NCI-H82 treated with DMSO at 0.1 percent for 48 hours (cell line): ENCODE measurements around the gene SLC2A4RG.
"Not testable (repeated sequence)": the region's sequence is repeated elsewhere in the genome, so short reads cannot be mapped to it uniquely, and the experiment has no call there.

Experiments used
- DNase-seq: peaks from one replicate; lab custom pipeline; 2025; ENCODE audit not compliant: unreplicated experiment; lab: John Stamatoyannopoulos, UW

SLC2A4RG gene

DNA sequence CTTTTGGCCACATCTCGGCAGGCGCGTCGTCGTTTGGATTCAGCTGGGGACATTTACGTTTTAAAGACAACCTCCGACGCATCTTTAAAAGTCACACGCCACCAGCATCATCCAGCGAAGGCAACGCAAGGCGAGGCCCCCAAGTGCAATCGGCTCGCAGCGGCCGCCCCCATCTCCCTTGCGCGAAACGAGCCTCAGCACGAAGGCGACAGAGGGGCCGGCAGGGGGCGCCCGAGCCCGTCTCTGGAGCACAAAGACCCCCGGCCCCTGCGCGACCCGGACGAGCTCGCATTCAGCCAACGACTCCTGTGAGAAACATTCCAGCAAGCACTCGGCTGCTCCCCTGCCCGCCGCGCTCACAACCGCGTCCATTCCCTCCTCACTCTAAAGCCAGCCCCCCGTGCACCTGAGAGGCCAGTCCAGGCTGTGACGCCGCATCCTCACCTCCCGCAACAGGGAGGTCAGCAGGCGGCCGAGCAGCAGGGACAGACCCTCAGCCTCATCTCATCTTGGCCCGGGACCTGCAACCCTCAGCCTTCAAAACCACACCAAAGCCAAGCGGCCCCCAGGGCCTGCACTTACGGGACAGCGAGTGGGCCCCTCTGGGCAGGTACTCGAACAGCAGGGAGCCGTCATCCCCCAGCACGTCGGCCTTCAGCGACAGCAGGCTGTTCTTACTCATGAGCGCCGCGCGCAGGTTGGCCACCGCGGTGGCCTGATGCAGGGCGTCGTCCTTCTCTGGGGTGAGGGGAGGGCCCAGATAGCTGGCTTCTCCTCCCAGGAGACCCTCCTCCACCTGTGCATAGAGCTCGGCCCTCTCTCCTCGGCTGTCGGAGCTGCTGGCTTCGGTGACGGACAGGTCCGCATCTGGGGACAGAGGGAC lies 35.8 kb downstream of the SLC2A4RG start:
- DNase-seq, result peak; percentile 25

DNA sequence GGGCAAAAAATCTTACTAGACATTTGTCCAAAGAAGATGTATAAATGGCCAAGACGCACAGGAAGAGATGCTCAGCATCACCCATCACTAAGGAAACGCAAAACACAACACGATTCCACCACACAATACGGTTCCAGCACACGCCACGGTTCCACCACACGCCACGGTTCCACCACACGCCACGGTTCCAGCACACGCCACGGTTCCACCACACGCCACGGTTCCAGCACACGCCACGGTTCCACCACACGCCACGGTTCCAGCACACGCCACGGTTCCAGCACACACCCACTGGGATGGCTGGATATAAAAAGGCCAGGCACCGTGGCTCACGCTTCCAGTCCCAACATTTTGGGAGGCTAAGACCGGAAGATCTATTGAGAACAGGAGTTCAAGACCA lies 37.3 kb downstream of the SLC2A4RG start:
- DNase-seq, result not testable (repeated sequence)

DNA sequence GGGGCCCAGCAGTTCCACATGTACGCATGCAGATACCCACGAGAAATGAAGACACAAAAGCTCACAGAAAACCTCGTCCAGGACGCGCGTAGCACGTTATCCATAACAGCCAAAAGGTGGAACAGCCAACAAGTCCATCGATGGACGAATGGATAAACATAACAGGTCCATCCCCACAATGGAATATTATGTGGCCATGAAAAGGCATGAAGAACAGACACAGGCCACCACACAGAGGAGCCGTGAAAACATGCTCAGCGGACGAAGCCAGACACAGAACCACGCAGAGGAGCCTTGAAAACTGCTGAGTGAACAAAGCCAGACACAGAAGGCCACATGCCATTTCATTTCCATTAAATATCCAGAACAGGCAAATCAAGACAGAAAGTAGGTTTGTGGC lies 38.0 kb downstream of the SLC2A4RG start:
- DNase-seq, result no peak

DNA sequence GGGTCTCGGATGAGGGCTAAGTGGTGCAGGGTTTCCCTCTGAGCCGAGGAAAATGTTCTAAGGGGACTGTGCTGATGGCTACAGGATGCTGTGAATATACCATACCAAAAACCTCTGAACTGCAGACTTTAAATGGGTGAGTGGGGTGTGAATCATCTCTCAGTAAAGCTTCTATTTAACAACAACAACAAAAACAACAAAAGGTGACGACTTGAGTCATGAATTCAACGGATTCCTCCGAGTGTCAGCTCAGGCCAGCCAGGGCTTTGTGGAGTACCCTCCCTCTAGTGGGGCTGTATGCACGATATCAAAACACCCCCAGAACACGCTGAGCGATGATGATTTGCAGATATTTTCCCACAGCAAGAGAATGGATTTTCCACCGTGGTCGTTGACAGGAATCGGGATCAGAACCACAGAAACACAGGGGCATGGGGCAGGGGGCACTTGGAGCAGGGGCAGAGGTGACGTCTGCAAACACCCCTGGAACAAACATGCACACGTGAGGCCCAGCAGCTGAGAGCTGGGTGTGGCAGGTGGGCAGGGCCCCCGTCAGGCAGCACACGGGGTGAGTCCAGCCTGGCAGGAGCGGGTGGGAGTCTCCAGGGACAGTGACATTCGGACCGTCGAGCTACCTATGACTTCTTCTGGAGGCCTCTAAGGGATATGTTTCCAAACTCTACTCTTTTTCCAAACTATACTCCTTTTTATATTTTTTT lies 38.6 kb downstream of the SLC2A4RG start:
- DNase-seq, result no peak

- DNase-seq, result no peak
Observed at GRCh38 chr20:63778857-63779256, 39.3 kb downstream of the SLC2A4RG start.

DNA sequence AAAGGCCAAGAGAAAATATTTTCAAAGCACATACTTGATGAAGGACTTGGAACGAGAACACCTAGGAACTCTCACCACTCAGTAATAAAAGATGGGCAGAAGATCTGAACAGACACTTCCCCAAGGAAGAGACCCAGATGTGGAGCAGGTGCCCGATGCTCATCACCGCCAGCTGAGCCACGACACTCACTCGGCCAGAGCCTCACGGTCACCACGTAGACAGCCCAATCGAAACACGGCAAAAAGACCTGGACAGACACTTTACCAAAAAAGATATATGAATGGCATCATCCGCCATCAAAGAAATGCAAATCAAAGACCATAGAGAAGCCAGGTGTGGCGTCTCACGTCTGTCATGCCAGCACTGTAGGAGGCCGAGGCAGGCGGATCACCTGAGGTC lies 41.6 kb downstream of the SLC2A4RG start:
- DNase-seq, result no peak

- no peak for DNase-seq
Observed at GRCh38 chr20:63782051-63782471, 42.5 kb downstream of the SLC2A4RG start.

- no peak for DNase-seq
Observed at GRCh38 chr20:63782521-63782971, 43.0 kb downstream of the SLC2A4RG start.

DNA sequence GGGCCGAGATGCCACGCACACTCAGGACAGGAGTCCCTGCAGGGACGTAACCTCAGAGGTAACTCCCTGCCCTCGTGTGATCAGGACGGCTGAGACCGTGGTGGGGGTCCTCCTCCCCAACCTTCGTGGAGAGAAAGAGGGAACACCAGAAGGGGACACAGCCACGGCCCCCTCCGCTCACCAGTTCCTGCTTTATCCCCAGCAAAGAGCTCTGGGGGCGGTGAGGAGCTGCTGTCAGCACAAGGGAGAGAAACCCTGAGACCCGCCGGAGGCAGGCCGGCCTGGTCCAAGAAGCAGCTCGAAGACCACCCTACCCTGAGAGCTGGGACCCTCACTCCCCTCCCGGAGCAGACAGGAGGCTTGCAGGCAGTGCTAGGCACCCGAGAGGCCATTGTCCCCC lies 44.4 kb downstream of the SLC2A4RG start:
- DNase-seq, result no peak

- no peak for DNase-seq
Observed at GRCh38 chr20:63785691-63786131, 46.1 kb downstream of the SLC2A4RG start.

- DNase-seq, result no peak
Observed at GRCh38 chr20:63787302-63787701, 47.7 kb downstream of the SLC2A4RG start.

- no peak for DNase-seq
Observed at GRCh38 chr20:63787749-63788148, 48.2 kb downstream of the SLC2A4RG start.

- no peak for DNase-seq
Observed at GRCh38 chr20:63789836-63790571, 50.4 kb downstream of the SLC2A4RG start.

DNA sequence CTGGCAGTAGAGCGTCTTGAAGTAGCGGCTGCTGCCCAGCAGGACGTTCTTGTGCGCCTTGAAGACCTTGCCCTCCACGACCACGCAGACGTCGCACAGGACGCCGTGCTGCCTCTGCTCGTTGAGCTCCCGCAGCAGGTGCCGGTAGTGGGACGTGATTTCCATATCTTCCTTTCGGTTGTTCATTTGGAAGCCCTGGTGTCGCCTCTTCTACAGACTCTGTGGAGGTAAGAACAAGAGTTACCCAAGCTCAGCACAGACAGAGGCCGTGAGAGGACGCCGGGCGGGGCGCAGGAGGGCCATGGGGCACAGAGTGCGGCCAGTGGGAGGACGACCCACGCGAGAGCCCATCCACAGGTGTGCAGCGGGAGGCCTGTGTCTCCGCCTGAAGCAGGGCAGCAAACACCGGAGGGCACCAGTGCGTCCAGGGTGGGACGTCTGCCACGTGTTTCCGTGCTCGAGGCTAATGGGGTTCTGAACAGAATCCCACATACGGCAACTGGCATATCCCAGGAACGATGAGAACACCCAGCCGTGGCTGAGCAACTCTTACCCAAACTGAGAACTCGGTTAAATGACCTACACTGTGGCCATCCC lies 51.1 kb downstream of the SLC2A4RG start:
- DNase-seq, result no peak

- no peak for DNase-seq
Observed at GRCh38 chr20:63791497-63792156, 52.1 kb downstream of the SLC2A4RG start.

DNA sequence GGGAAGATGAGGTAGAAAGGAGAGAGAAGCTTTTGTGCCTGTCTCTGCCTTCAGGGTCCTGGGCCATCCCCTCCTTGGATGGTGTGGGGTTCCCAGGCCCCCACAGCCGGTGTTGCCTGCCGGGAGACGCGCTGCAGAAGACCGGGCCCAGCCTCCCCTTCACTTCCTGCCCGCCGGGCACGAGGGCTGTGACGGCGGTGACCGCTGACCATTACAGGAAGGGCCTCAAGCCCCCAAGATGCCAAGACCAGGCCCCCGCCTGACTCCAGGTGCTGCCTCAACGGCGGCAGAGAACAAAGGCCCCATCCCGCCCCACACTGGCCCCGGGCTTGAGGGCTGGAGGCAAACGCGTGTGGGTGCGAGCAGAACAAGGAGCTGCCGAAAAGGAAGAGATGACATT lies 53.3 kb downstream of the SLC2A4RG start:
- DNase-seq, result no peak
